ENCODE data around the gene ANK3. TPM values are rescaled to one million over a fixed set of nuclear protein-coding genes. Genes with fewer than 3 reads are reported as not detected.

The ANK3 gene
- total and polyA plus RNA-seq, 2 donors (not counting 3 experiments of a cell fraction or from before 2014, with no cell fraction given) = 0.88 to 8.5 TPM

- dilution Hi-C loops (cut with MboI; ENCODE audit: extremely low pct_ligation_motif_present, low sequenced_read_pairs) (no loop called here), intact Hi-C loops (cut with micrococcal nuclease) (no loop called here)
- Histone ChIP-seq H3K4me1 (ENCODE audit: control insufficient read depth, extremely low read depth, insufficient read depth, low read length) (peaks cover 8% of the 10 kb centered on the region), H3K9me1 (replicated peaks; ENCODE audit: control insufficient read depth, extremely low read depth, insufficient read depth, low read length) (no peaks in the 10 kb centered on the region), H4K20me1 (replicated peaks; ENCODE audit: control insufficient read depth, extremely low read depth, insufficient read depth, low read length) (no peaks in the 10 kb centered on the region), H3K27me3 (ENCODE audit: control insufficient read depth in 2 of 2, insufficient read depth in 2 of 2, low read length in 2 of 2) (no peaks in the 10 kb centered on the region), H3K9ac (replicated peaks; ENCODE audit: extremely low read depth, insufficient read depth, low read length) (no peak overlapping the region), H3K27ac (ENCODE audit: insufficient read depth, low read depth, low read length) (no peak overlapping the region), H3K9me3 (replicated peaks; ENCODE audit: control insufficient read depth, insufficient read depth, low read length) (no peaks in the 10 kb centered on the region), H3K4me2 (ENCODE audit: insufficient read depth, low read length) (no peak overlapping the region), H2AFZ (ENCODE audit: low read depth, low read length) (no peak overlapping the region), H3K36me3 (ENCODE audit: control insufficient read depth in 2 of 2, extremely low read depth in 1 of 2, insufficient read depth in 2 of 2, low read length in 2 of 2) (no peaks in the 10 kb centered on the region), H3K79me2 (ENCODE audit: control insufficient read depth, insufficient read depth, low read length) (no peaks in the 10 kb centered on the region), H3K4me3 (replicated peaks in 1 of 3; ENCODE audit: insufficient read depth in 1 of 3, low read depth in 1 of 3, low read length in 3 of 3) (no peak overlapping the region)
- CTCF ChIA-PET = no interaction called here
- no peak for DNase-seq (ENCODE audit: low read depth, low spot score)
- BruUV-seq (replicated peaks) = no TSS peak
- TF ChIP-seq JUN (IDR thresholded peaks at IDR 0.05; ENCODE audit: borderline replicate concordance, insufficient read depth, insufficient read length, low read depth) (no peak), MYC (IDR thresholded peaks at IDR 0.05; ENCODE audit: low read depth, low read length) (no peak), POLR2AphosphoS5 (IDR thresholded peaks at IDR 0.05; ENCODE audit: insufficient read depth, low read depth, low read length) (no peak), MAX (IDR thresholded peaks at IDR 0.05; ENCODE audit: insufficient read depth, insufficient read length) (no peak), EZH2 (IDR thresholded peaks at IDR 0.05; ENCODE audit: borderline replicate concordance, low read depth, low read length, severe bottlenecking) (no peak), POLR2A (IDR thresholded peaks at IDR 0.05; ENCODE audit: low read depth, low read length) (no peak)
- TF ChIP-seq, protein P1, sequence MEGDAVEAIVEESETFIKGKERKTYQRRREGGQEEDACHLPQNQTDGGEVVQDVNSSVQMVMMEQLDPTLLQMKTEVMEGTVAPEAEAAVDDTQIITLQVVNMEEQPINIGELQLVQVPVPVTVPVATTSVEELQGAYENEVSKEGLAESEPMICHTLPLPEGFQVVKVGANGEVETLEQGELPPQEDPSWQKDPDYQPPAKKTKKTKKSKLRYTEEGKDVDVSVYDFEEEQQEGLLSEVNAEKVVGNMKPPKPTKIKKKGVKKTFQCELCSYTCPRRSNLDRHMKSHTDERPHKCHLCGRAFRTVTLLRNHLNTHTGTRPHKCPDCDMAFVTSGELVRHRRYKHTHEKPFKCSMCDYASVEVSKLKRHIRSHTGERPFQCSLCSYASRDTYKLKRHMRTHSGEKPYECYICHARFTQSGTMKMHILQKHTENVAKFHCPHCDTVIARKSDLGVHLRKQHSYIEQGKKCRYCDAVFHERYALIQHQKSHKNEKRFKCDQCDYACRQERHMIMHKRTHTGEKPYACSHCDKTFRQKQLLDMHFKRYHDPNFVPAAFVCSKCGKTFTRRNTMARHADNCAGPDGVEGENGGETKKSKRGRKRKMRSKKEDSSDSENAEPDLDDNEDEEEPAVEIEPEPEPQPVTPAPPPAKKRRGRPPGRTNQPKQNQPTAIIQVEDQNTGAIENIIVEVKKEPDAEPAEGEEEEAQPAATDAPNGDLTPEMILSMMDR (IDR thresholded peaks at IDR 0.05; ENCODE audit: extremely low read depth in 1 of 2, insufficient read depth in 1 of 2, low read depth in 1 of 2, low read length in 2 of 2) = no peak
- no peak for FAIRE-seq
- POLR2A ChIA-PET = no interaction called here
These were observed 247.6 kb downstream of the ANK3 start for GRCh38 chr10:60141896-60142559.
